ENCODE results near the gene NECAB2. TPM values are rescaled to one million over a fixed set of nuclear protein-coding genes. Genes with fewer than 3 reads are reported as not detected.

NECAB2 gene
- total RNA-seq, 2 experiments from 2014 or later, result not detected

GRCh38 chr16:83926726-83927397, 41.2 kb upstream of the NECAB2 start:
- H3K4me3 Mint-ChIP-seq, result no peak overlapping the region
- peaks cover 3% of the 10 kb centered on the region for H3K4me1 Mint-ChIP-seq (ENCODE audit: low read depth)
- Histone ChIP-seq H3K4me1 (ENCODE audit: insufficient read depth, low read length) (peaks cover 3% of the 10 kb centered on the region), H3K9me3 (ENCODE audit: control insufficient read depth in 1 of 2, insufficient read depth in 1 of 2, low read length in 2 of 2) (no peaks in the 10 kb centered on the region), H3K27me3 (ENCODE audit: control insufficient read depth in 1 of 2, insufficient read depth in 2 of 2, low read length in 2 of 2) (no peaks in the 10 kb centered on the region), H3K4me3 (ENCODE audit: low read length) (no peak overlapping the region), H3K36me3 (ENCODE audit: insufficient read depth, low read length) (no peaks in the 10 kb centered on the region), H3K27ac (ENCODE audit: low read depth in 1 of 2, low read length in 2 of 2) (no peak overlapping the region)
- DNase-seq, result peak; percentile 33 to 71 (median 50)
- H3K9me3 Mint-ChIP-seq, result no peaks in the 10 kb centered on the region
- TF ChIP-seq CTCF (IDR thresholded peaks at IDR 0.05), result peak; percentile 91
- intact Hi-C loops (cut with DNase I, micrococcal nuclease), result loop anchor here in 1 of 2 experiments (10.0 kb wide), 1 partner anchor 248 kb away; no protein-coding TSS in a partner anchor
- ChIA-PET POLR2A (interaction anchor here (0.7 kb wide), 1 partner anchor 77 kb away, joined by 3 read pairs; no protein-coding TSS in a partner anchor), CTCF (interaction anchor here (0.9 to 1.0 kb wide), 2 partner anchors 12 to 30 kb away, joined by 3 read pairs; no protein-coding TSS in a partner anchor)
- ATAC-seq (ENCODE audit: poor library complexity), result peak; percentile 78
- H3K27me3 Mint-ChIP-seq, result no peaks in the 10 kb centered on the region
- H3K27ac Mint-ChIP-seq, result no peak overlapping the region
- peaks cover 11% of the 10 kb centered on the region for H3K36me3 Mint-ChIP-seq (ENCODE audit: low read depth)

- H3K36me3 ChIP-seq (ENCODE audit: insufficient read depth, low read length), result no peaks in the 10 kb centered on the region
- no peak overlapping the region for H3K27ac ChIP-seq (ENCODE audit: low read depth in 1 of 2, low read length in 2 of 2)
- H3K4me3 ChIP-seq (ENCODE audit: low read length), result no peak overlapping the region
- ChIA-PET POLR2A (no interaction called here), CTCF (no interaction called here)
- peaks cover 3% of the 10 kb centered on the region for H3K4me1 ChIP-seq (ENCODE audit: insufficient read depth, low read length)
- Mint-ChIP-seq H3K36me3 (ENCODE audit: low read depth) (no peaks in the 10 kb centered on the region), H3K9me3 (no peaks in the 10 kb centered on the region), H3K27me3 (no peaks in the 10 kb centered on the region), H3K4me3 (no peak overlapping the region), H3K27ac (no peak overlapping the region), H3K4me1 (ENCODE audit: low read depth) (peaks cover 3% of the 10 kb centered on the region)
- intact Hi-C loops (cut with DNase I, micrococcal nuclease), result loop anchor here in 1 of 2 experiments (10.0 kb wide), 1 partner anchor 246 kb away; no protein-coding TSS in a partner anchor
- TF ChIP-seq CTCF (IDR thresholded peaks at IDR 0.05), result no peak
- H3K27me3 ChIP-seq (ENCODE audit: control insufficient read depth in 1 of 2, insufficient read depth in 2 of 2, low read length in 2 of 2), result no peaks in the 10 kb centered on the region
- DNase-seq (no peak), ATAC-seq (ENCODE audit: poor library complexity) (no peak)
- no peaks in the 10 kb centered on the region for H3K9me3 ChIP-seq (ENCODE audit: control insufficient read depth in 1 of 2, insufficient read depth in 1 of 2, low read length in 2 of 2)
These were observed 39.5 kb upstream of the NECAB2 start for GRCh38 chr16:83928341-83929055.

GRCh38 chr16:83929811-83930555, 38.1 kb upstream of the NECAB2 start:
- ChIA-PET CTCF (no interaction called here), POLR2A (no interaction called here)
- H3K36me3 Mint-ChIP-seq (ENCODE audit: low read depth), result no peaks in the 10 kb centered on the region
- peaks cover 3% of the 10 kb centered on the region for H3K4me1 ChIP-seq (ENCODE audit: insufficient read depth, low read length)
- H3K4me1 Mint-ChIP-seq (ENCODE audit: low read depth), result peaks cover 3% of the 10 kb centered on the region
- H3K27me3 ChIP-seq (ENCODE audit: control insufficient read depth in 1 of 2, insufficient read depth in 2 of 2, low read length in 2 of 2), result no peaks in the 10 kb centered on the region
- no peak overlapping the region for H3K4me3 ChIP-seq (ENCODE audit: low read length)
- no peaks in the 10 kb centered on the region for H3K9me3 Mint-ChIP-seq
- DNase-seq, result no peak
- H3K27ac Mint-ChIP-seq, result no peak overlapping the region
- no peaks in the 10 kb centered on the region for H3K9me3 ChIP-seq (ENCODE audit: control insufficient read depth in 1 of 2, insufficient read depth in 1 of 2, low read length in 2 of 2)
- ATAC-seq (ENCODE audit: poor library complexity), result no peak
- H3K27me3 Mint-ChIP-seq, result no peaks in the 10 kb centered on the region
- intact Hi-C loops (cut with DNase I, micrococcal nuclease), result loop anchor here in 1 of 2 experiments (10.0 kb wide), 1 partner anchor 245 kb away; no protein-coding TSS in a partner anchor
- H3K36me3 ChIP-seq (ENCODE audit: insufficient read depth, low read length), result no peaks in the 10 kb centered on the region
- H3K4me3 Mint-ChIP-seq, result no peak overlapping the region
- H3K27ac ChIP-seq (ENCODE audit: low read depth in 1 of 2, low read length in 2 of 2), result no peak overlapping the region
- TF ChIP-seq CTCF (IDR thresholded peaks at IDR 0.05), result no peak
